ENCODE results near the gene SMCO3.

GRCh38 chr12:14842315-14842714 lies 28.3 kb upstream of the SMCO3 start:
- TF ChIP-seq CTCF (IDR thresholded peaks at IDR 0.05) (no peak), POLR2A (IDR thresholded peaks at IDR 0.05) (no peak)
